M059J (cell line): Measurements from ENCODE around the gene TM4SF5. TPM values are rescaled to one million over a fixed set of nuclear protein-coding genes. Genes with fewer than 3 reads are reported as not detected.

Source experiments
- DNase-seq: peaks from one replicate; pipeline ENCODE4 v3.0.0-alpha.2; 2012; ENCODE audit warnings: low read depth
- total RNA-seq: library from RNA; depleted of rRNA; stranded (reverse); fragments of >200 nt; shearing (Covaris generic); gene quantifications from 2 replicates; pipeline ENCODE4 v1.2.3, GENCODE V29; 2014

TM4SF5 gene
- total RNA-seq, 1 experiment from 2014 or later = not detected

DNA sequence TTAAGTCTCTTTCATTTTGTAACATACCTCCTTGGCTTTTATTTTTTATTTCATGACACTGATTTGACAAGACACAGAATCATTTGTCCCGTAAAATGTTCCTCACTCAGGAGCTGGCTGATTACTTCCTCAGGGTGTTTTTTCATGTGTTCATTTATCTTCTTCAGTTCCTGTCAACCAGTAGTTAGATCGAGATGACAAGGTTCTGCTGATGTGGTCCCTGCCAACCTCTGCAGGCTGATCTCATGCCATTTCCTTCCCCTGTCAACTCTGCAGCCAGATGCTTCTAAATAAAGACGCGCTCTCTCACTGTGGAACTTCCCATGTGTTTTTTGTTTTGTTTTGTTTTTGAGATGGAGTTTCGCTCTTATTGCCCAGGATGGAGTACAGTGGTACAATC, 23.8 kb upstream of the TM4SF5 start:
- peak; percentile 11 for DNase-seq

DNA sequence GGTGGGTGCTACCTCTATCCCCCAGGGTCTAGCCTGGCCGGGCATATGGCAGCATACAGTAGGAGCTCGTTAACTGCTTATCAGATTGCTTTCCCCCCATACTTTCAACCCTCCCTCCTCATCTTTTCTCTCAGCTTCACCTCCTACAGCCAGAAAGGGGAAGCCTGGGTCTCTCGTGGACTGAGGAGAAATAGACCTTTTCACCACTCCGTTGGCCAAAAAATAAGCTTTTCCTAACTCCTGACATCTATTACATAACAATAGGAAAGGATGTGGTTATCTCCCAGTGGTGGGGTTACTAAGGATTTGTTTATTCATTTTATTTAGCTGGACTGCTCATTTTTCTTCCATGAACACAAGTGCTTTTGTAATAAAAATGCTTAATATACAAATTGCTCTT, 23.0 kb upstream of the TM4SF5 start:
- DNase-seq = no peak

DNA sequence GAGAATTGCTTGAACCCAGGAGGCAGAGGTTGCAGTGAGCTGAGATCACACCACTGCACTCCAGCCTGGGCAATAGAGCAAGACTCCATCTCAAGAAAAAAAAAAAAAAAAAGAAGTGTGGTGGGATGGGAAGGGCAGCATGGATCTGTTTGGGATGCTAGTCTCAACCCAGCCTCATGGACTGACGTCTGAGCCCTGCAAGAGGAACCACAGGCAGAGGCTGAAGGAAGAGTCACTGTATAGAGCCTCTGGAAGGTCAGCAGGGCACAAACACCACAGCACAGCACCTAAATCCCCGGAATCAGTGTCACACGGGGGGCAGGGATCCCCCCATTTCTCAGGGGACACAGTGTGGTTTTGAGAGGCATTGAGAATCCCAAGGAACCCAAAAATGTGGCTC, 21.1 kb upstream of the TM4SF5 start:
- DNase-seq = no peak

DNA sequence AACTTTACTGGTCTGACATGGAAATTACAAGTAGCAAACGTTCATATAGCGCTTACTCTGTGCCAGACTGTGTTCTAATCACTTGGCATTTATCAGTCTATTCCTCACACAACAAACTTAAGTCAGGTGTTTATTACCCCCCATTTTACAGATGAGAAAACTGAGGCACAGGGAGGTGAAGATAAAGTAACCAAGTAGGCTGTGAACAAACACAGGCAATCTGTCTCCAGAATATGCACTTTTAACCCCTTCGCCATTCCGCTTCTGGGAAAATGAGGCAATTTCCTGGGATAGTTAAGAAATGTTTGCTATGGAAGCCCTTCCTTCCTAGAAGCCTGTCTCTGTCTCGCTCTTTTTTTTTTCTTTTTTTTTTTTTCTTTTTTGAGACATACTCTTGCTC, 19.8 kb upstream of the TM4SF5 start:
- DNase-seq = no peak

- DNase-seq = no peak
Measured at GRCh38 chr17:4753392-4753791, 18.3 kb upstream of the TM4SF5 start.

DNA sequence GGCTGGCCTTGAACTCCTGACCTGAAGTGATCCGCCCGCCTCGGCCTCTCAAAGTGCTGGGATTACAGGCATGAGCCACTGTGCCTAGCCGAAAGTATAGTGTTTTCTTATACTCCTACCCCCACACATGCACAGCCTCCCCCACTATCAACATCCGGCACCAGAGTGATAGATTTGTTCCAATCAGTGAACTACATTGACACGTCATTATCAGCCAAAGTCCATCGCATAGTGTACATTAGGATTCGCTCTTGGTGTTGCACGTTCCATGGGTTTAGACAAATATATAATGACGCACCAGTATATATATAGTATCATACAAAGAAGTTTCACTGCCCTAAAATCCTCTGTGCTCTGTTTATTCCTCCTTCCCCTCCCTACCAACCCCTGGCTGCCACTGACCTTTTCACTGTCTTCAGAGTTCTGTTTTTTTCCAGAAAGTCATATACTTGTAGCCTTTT, 11.9 kb upstream of the TM4SF5 start:
- DNase-seq = no peak

GRCh38 chr17:4764595-4764994, 7.1 kb upstream of the TM4SF5 start:
- DNase-seq = no peak

- DNase-seq = no peak
Measured at GRCh38 chr17:4766201-4766600, 5.5 kb upstream of the TM4SF5 start.

GRCh38 chr17:4766723-4767122, 5.0 kb upstream of the TM4SF5 start:
- DNase-seq = no peak

- DNase-seq = no peak
Measured at GRCh38 chr17:4768298-4768697, 3.4 kb upstream of the TM4SF5 start.

GRCh38 chr17:4769628-4770027, 2.1 kb upstream of the TM4SF5 start:
- peak; percentile 43 for DNase-seq

DNA sequence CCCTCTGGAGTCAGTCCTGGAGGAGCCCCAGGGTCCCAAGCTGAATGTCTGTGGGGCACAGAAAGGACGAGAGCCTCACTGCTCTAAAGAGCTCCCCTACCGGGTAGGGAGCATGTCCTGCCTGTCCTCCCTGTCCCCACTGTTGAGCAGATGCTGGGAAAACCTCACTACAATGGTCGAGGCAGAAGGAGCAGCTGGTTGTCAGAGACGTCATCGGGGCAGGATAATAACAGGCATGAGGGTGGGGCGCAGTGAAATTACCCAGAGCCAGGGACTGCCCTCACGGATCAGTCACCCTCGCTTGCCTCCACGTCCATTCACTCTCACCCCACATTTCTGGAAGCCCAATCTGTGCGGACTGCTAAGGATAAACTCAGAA, 538 bp downstream of the TM4SF5 start:
- DNase-seq = no peak

- DNase-seq = no peak
Measured at GRCh38 chr17:4777969-4778760, 6.5 kb downstream of the TM4SF5 start.

- no peak for DNase-seq
Measured at GRCh38 chr17:4780325-4780955, 8.8 kb downstream of the TM4SF5 start.

GRCh38 chr17:4782652-4783051, 11.0 kb downstream of the TM4SF5 start:
- DNase-seq = no peak

DNA sequence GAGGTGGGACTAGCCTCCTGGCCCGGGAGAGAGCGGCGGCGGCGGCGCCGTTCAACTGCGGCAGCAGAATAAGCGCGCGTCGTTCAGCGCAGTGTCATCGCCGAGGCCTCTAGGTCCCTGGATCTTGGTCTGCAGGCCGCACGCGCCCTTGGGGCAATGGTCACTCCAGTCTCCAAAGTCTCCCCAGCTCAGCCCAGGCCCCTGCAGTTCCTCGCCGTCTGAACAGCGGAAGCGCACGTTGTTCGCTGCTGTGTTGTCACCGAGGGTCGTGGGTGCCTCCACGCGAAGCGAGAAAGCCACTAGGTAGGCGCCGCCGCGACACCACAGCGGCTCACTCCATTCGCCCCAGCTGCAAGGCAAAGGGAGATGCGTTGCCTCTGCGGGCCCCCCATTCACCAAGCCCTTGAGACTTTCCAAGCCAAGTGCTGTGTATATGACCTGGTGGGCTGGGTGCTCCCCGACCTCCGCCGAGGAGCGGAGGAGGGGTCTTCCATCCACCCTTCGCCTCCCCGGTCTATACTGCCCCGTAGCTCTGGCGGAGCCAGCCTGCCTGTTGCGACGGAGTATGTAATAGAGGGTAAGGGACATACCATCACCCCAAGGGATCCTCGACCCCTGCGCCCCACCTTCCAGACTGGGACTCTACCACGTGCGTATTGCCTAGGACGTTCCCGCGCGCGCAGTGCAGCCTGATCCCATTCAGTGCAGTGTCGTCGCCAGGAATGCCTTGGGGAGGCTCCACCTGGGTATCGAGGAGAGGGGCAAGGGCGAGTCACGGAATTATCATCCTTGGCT, 13.8 kb downstream of the TM4SF5 start:
- no peak for DNase-seq

DNA sequence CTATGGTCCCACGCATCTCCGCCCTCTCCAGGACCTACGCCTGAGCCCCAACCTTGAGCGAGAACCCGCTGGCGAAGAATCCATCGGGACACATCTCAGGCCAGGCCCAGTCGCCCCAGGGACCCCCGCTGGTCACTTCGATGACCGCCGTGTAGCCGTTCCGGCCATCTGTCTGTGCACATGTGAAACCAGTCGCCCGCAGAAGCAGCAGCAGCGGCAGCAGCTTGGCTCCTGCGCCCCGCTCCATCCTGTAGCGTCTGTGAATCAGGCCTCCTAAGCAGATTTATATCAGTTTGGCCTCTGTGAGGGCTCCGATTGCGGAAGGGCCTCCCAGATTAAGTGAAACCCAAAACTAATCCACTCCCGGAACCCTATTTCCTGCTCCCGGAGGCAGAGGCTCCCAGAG, 14.4 kb downstream of the TM4SF5 start, which contains the start of gene VMO1:
VMO1 (minus strand) TSS at position 259 of the 406 bp plus-strand sequence; CDS start at position 247, 12 bp downstream.
- peak; percentile 54 for DNase-seq

DNA sequence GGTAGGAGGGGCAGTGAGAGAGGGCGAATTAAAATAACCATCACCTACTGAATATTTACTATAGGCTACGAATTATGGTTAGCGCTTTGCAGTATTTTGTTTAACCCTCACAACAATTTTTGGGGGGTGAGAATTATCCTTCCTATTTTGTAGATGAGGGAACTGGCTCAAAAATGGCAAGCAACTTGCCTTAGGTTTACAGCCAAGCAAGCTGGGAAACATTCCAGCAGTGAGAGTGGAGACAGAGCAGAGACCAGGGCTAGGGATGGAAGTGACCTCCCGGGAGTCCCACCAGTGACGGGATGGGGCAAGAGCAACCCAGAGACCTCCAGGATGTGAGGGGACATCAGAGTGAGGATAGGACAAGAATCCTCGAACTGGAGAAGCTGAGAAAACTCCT, 14.8 kb downstream of the TM4SF5 start:
- peak; percentile 9 for DNase-seq

GRCh38 chr17:4788159-4788806, 16.6 kb downstream of the TM4SF5 start:
- no peak for DNase-seq

DNA sequence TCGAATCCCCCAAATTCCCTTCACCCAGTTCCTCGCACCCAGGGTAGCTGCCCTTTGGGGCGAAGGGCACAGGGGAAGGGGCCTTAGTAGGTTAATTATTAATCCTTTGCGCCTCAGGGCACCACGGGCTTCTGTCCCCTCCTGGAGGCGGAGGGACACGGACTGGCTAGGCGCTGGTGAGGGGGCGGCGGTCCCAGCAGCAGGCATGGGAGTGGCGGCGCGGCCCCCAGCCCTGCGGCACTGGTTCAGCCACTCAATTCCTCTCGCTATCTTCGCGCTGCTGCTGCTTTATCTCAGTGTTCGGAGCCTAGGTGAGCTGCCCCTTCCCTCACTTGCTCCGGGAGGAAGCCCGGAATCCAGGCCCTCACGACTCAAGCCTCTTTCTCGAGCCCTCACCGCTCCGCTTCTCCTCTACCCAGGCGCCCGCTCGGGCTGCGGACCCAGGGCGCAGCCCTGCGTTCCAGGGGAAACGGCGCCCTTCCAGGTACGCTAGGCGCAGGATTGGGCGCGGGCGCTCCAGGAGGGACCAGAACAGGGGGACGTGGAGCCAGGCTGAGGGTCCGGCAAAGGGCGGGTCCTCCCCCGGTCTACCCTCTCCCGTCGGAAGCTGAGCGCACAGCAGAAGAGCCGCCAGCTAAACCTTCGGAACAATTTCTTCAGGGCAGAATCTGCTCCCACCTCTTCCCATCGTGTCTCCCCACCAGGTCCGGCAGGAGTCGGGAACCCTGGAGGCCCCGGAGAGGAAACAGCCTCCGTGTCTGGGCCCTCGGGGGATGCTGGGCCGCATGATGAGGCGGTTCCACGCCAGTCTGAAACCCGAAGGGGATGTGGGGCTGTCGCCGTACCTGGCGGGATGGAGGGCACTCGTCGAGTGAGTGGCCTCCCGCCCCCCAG, 17.4 kb downstream of the TM4SF5 start, which contains the start of gene GLTPD2:
GLTPD2 (plus strand) TSS at position 158 of the 894 bp plus-strand sequence; CDS start at position 206, 48 bp downstream.
- DNase-seq = no peak

DNA sequence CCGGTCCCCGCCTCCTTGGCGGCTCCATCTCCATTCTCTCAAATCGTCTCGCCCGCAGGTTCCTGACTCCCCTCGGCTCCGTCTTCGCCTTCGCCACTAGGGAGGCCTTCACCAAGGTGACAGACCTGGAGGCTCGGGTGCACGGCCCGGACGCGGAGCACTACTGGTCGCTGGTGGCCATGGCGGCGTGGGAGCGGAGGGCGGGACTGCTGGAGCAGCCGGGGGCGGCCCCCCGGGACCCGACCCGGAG, 17.9 kb downstream of the TM4SF5 start:
- DNase-seq = no peak
